HG03108 (cell line): ENCODE data around the gene GPR176.

Experiments used
- ATAC-seq: cut with Tn5 transposase; IDR thresholded peaks from one replicate; pipeline ENCODE4 v1.9.1; 2021; ENCODE audit warnings: moderate library complexity; ENCODE audit not compliant: unreplicated experiment

GPR176 gene

GRCh38 chr15:39860200-39860599, 59.9 kb downstream of the GPR176 start:
- ATAC-seq, result no peak

DNA sequence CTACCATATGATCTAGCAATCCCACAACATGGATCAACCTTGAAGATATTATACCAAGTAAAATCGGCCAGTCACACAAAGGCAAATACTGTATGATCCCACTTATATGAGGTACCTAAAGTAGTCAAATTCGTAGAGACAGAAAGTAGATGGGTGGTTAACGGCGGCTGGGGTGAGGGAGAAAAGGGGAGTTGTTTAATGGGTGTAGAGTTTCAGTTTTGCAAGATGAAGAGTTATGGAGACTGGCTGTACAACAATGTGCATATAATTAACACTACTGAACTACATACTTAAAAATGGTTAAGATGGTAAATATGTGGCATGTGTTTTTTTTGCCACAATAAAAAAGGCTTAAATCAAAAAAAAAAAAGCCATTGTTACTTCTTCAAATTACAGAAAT, 60.4 kb downstream of the GPR176 start:
- no peak for ATAC-seq

GRCh38 chr15:39857132-39857531, 62.9 kb downstream of the GPR176 start:
- no peak for ATAC-seq

GRCh38 chr15:39856357-39856756, 63.7 kb downstream of the GPR176 start:
- ATAC-seq, result no peak

DNA sequence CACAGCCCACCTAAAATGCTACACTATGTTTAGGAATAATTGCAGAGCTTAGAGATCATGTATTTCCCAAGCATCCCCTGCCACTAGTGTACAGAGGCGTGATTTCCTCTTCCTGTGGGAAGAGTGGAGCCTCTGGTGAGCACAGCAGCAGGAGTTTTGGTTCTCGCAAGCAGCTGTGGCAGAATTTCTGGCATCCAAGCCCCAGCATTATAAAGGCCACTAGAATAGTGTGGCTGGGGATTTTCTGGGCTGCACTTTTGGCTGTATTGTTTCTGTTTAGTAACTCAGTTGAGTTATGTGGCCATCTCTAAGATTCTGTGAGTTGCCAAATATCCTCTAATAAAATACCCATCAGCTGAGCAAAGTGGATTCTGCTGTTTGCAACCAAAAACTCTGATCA, 64.7 kb downstream of the GPR176 start:
- no peak for ATAC-seq

DNA sequence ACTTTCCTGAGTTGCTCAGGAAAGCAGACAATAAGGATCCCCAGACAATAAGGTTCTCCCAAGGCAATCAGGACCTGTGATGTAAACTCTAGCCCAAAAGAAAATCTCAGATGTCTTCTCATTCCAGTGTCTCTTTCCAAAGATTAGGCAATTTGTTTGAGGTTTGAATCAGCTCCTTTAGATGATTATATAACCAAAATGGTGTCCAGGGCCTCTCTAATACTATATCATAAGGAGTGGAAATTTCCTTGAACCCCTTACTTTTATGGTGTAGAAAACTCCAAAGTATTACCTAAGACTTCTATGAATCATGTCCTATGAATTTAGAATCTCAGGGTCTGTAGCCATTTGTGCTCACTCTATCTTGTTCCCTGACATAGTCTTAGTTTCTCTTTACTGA, 65.9 kb downstream of the GPR176 start:
- ATAC-seq, result no peak

DNA sequence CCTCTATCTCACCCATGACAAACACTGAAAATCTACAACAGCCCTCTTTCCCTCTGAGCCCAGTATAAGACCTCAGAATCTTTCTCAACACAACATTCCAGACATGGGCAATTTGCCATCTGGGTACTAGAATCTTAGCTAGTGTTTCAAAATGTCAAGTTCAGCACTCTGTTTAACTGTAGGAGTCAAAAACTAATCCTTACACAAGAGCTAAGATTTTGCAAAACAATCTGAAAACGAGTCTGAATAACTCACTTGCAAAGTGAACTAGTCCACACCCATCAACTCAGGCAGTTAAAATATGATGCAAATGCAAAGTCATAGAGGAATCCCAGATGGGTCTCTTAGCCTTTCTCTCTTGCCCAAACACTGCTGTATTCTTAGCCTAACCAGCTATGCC, 67.8 kb downstream of the GPR176 start:
- ATAC-seq, result no peak

GRCh38 chr15:39851500-39852092, 68.5 kb downstream of the GPR176 start:
- ATAC-seq, result no peak

GRCh38 chr15:39850436-39850835, 69.6 kb downstream of the GPR176 start:
- no peak for ATAC-seq

- no peak for ATAC-seq
Measured at GRCh38 chr15:39846108-39846507, 74.0 kb downstream of the GPR176 start.

DNA sequence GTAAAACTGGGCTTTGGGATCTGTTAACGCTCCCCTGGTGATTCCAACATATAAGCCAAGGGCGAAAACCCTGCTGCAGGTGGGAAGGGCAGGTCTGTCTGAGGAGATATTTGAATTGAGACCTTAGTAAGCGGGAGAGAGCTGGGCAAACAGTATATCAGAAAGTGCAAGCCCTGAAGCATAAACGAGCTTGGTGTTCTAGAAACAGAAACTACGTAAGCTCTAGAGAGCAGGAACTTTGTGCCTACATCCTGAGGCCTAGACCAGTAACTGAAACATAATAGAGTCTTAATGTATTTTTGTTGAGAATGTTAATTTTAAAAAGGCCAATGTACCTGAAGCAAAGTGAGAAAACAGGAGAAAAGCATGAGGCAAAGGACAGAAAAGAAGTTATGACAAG, 74.5 kb downstream of the GPR176 start:
- ATAC-seq, result no peak

DNA sequence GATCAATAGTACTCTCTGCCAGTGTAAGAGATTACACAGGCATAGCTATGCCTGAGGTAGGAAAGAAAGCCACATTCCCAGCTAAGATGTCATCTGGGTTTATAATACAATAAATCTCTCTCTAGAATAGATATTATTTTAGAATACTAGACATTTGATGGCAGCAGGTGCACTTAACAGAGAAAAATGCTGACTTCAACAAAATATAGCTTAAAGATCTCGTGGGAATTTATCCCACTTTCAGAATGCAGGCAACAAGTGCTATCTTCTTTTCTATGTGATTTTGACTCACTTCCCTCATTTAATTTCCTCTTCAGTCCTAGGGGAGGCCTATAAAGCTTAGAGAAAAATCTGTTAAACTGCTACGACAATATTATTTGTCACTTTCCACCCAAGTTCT, 76.5 kb downstream of the GPR176 start:
- no peak for ATAC-seq

DNA sequence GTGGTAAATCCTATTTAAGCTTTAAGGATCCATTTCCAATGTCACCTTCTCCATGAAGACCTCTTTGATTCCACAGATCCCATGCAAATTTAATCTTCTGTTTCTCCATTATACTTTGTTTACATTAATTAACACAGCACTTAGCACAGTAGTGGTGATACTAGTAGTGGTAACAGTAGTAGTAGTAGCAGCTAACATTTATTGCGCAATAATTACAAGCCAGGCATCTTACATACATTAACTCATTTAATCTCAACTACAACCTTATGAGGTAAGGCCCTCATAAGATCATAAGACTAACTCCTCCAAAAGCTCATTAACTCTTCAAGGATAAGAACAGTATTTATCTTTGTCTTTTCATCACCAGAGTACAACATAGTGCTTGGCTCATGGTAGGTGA, 82.6 kb downstream of the GPR176 start:
- ATAC-seq, result no peak

GRCh38 chr15:39835550-39835949, 84.5 kb downstream of the GPR176 start:
- no peak for ATAC-seq

DNA sequence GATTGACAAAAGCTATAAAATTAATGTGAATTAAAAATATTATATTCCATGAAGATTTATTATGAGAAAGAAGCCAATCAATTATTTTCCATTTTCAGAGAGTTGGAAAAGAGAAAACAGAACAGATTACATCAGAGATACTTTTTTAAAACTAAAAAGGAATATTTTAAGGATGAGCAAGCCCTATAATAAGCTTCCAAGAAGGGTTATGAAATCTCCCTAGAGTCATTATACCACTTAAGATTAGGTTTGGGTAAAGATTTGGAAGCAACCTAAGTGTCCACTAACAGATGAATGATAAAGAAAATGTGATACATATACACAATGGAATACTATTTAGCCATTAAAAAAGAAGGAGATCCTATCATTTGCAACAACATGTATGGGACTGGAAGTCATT, 85.8 kb downstream of the GPR176 start:
- ATAC-seq, result no peak

DNA sequence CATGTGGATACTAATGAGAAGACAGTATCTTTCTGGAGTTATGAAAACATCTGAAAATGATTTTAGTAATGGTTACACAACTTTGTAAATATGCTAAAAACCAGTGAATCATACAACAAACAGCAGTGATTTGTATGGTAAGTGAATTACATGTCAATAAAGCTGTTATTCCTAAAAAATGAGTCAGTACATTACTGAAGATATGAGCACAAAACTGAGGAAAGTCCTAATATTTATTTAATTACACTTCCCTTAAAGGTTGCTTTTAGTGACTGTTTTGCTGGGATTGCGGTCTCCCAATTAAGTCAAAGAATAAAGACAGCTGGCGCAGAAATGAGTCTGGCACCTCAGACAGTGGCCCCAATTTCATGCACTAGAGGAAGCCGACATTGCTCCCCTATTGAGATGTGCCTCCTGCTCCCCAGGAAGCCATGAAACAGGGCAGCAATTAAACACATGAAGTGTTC, 86.5 kb downstream of the GPR176 start:
- no peak for ATAC-seq

- ATAC-seq, result no peak
Measured at GRCh38 chr15:39830166-39830565, 89.9 kb downstream of the GPR176 start.

DNA sequence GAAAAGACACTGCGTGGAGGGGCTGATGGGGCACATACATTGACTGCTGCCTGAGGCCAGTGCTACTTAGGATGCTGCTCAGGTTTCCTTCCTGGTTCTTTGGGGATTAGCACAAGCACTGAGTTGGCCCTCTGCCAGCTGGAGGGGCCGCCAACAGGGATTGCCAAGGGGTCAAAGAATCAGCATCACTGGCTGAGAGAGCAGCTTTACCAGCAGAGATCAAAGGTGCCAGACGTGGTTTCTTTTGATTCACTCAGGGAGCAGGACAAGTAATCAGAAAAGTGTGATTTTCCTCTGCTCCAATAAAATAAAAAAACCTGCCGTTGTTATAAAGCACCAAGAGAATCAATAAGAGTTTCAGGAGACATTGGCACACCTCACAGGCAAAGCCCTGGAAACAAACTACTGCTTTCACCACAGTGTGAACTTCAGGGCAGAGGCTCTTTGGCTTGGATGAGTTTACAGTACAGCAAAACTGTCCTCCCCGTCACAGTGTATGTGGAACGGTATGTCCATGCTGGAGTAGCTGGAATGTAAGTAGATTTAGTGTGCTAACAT, 91.6 kb downstream of the GPR176 start:
- ATAC-seq, result no peak

GRCh38 chr15:39826975-39827374, 93.1 kb downstream of the GPR176 start:
- no peak for ATAC-seq

DNA sequence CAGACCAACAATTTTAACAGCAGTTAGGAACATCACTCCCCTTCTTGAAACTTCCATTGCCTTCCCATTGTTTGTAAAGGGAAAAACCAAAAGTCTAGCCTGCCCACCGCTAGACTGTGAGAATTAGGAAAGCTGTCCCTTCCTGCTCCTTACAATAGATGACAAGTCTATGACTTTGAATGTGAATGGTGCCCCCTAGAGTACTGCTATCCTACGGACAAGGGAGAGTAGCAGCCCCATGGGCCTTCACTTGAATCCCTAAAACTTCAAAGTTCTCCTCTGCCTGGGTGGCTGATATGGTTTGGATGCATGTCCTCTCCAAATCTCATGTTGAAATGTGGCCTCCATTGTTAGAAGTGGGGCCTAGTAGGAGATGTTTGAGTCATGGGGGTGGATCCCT, 96.4 kb downstream of the GPR176 start:
- no peak for ATAC-seq

DNA sequence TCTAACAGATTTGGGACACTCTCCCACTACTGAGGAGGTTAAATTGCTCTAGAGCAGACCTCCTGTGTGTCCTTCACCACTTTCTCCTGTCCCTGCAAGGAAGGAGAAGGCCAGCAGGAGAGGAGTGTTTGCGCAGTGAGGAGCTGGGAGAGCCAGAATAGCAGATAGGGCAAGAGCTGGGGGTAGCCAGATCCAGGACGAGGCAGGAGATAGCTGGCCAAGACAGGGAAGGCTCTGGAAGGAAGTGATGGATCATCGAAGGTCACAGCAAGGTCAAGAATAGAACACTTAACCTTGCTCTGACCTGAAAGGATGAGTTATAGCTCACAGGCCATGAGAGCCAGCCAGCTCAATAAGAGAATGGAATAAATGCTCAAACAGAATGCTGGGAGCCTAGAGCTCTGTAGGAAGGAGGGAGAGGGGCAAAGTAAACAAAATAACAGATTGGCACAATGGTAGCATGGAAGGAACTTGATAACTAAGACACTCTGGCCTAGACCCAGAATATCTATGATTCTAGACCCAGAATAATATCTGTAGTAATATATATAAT, 99.9 kb downstream of the GPR176 start:
- ATAC-seq, result no peak

GRCh38 chr15:39819533-39819932, 100.5 kb downstream of the GPR176 start:
- ATAC-seq, result no peak

- ATAC-seq, result no peak
Measured at GRCh38 chr15:39817892-39818291, 102.2 kb downstream of the GPR176 start.
